HG03139 (cell line): Measurements from ENCODE around the gene ERRFI1.

Experiments used
- ATAC-seq: cut with Tn5 transposase; IDR thresholded peaks from one replicate; pipeline ENCODE4 v1.9.1; 2021; ENCODE audit not compliant: unreplicated experiment

ERRFI1 gene

DNA sequence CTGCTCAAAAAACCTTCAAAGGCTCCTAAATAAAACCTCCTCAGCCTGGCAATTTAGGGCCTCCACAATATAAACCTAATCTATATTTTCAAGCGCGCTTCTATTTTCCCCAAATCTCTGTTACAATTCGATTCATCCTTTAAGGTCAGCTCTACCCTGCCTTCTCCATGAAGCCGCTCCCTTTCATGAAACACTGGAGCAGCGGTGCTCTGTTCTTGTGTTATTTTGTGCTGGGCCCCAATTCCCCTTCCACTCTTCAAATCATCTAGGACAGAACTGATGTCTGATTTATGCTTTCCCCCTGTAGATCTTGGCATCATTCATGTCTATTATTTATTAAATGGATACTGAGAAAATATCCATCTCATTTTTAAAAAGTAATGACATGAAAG is 6.9 kb downstream of the ERRFI1 start:
- no peak for ATAC-seq

DNA sequence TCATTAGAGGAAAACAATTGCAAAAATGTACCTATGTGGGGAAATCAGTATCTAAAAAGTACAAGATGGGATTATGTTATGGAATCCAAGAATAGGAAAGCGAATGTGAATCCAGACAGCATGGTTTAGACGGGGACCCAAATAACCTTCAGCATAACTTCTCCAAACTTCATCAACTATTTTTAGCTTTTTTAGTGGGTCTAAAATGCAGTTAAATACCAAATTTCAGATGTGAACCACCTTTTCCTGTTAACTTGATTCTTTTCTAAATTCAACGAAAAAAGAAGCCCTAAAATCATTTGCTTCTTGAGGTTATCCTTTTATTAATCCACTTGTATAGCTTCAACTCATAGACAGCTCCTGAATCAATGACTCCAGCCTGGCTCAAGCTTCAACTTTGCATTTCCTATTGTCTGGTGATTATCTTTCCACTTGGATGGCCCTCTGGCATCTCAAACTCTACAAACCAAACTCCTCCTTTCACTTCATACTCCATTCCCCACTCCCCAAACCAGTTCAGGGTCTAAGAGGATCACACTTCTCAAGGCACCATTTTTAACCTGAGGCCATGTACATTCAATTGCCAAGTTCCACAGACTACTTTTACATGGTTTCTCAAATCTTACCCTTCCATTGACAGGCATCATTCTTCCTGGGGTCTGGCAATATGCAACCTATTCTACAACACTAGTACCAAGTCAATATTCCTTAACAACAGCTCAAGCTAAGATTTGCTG is 7.4 kb downstream of the ERRFI1 start:
- ATAC-seq: no peak

DNA sequence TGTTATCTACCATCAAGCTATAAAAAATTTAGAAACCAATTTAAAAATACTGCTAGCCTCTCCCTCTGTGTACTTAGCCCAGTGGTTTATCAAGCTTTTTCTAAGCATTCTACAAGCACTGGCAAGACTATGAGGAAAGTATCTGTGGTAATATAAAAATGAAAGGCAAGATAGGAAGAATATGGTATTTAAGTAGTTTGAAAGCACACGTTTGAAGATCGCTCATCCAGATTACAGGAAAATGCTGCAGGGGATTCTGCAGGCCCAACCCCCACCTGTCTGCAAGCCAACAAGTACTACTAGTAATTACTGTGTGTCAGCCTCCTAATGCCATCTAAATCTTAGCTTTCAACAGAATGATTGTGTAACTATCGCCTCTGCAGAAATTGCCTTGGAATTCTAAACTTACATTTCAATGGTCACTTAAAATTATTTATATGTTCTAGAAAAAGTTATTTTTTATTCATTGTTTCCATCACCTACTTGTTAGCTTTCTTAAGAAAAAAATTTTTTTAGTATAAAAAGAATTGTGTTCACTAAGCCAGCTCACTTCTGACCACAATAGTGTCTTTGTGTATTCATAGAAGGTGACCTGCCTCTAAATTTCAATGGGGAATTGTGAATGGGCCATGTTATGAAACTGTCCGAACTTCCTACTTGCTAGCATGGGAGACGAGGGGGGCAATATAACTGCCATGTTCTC is 8.5 kb downstream of the ERRFI1 start:
- no peak for ATAC-seq

DNA sequence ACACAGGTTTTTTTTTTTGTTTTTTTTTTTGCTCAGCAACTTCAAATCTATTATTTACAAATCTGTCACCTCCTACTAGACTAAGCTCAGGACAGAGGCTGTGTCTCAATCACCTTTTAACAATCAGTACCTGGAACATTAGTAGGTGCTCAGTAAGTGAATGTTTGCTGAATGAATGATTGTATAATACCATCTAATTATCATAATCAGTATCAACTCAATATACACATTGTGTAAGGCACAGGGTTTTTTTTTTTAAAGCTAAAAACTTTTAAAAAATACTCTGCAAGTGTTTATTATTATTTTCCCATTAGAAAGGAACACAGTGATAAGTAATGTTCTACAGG is 9.2 kb downstream of the ERRFI1 start:
- ATAC-seq: no peak

DNA sequence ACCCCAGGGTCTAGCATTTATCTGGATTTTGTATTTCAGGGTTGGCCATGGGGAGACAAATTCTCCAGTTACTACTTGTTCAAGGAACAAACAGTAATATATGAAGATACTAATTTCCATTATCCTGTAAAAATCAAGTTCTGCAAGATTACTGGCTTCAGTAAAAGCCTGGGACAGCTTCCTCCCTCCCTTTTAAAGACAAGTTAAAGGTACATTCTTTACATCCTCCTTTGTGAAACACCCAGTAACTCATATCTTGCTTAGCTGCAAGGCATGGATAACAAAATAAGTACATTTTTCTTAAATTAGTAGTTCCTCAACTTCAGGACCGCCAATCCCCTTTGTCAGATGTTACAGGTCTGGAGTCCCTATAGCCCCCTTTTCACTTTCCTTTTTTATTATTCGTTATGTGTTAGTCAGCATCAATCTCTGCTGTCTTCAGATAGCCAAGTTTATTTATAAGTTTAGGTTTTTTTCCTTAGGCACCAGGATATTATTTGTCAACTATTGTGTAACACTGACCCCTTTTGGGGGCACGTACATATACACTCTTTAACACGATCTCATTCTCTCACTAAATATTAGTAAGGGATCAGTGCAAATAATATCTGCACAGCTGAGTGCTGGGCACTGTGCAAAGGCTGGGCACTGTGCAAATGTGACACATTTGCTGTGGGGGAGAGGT is 9.8 kb downstream of the ERRFI1 start:
- ATAC-seq: no peak

DNA sequence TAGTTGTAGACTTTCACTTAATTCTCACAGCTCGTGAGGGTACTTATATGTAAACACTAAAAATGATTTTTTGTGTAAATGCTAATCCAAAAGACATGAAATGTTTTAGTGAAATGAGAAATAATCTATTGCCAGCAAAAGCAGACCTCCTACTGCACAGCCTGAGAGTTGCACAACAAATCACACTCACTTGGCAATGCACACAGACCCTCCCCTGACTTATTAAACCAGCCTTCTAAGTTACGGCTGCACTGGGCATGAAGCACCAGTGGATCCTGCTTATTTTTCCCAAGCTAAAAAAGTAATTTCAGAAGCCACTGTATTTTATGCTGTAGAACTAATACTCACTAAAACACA is 10.3 kb downstream of the ERRFI1 start:
- no peak for ATAC-seq

DNA sequence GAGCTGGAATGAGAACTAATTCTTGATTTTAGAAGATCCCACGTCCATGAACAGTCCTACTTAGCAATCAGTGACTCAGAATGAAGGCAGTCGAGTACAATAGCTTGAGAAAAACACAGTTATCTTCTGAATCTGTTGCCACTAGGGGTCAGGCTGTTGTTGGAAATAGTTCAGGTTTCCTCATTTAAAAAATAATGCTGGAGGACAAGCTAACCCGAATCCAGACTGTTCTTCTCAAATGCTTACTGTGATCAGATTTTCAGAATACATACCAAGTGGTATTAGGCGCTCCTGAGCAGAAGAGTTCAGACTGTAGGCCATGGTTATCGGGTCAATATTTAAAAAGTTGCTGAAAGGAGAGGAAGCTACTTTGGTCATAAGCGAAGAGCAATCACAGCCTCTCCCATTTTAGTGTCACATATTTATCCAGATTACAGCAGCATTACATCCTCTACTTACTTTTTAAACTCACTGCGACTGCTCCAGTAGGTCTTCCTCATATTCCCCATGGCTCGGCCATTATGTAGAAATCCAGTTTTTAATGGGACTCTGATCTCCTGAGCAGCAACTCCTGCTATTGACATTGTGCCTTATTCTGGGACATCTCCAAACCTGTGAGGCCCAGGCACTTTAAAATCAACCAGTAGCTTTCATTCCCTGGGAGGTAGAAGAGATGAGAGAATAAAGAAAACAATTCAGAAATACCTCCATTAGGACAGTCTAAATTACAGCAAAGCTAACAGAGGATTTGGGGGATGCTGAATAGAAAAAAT is 10.9 kb downstream of the ERRFI1 start:
- no peak for ATAC-seq

DNA sequence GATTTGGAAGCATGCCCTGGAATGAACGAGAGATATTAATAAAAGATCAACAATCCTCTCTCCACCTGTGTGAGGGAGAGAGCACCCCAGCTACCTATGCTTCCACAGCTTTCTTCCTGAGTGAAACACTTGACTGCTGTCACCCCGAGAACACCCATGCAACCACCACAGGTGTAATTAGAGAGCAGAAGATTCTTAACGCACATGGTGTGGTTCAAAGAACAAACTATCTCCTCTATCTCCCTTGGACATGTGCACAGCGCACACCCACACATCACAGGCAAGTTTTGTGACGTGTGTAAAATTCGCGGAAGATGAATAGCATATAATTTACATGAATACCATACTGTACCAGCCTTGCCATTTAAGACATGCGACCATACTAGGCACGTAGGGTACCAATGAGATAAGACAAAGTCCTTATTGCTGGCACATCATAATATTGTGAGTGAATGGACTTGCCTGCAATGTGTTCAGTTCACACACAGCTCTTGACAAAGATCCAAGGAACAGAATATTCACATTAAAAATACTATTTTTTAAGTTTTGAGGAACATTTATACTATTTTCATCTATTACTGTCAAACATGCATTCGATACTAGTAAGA is 11.6 kb downstream of the ERRFI1 start:
- ATAC-seq: no peak

DNA sequence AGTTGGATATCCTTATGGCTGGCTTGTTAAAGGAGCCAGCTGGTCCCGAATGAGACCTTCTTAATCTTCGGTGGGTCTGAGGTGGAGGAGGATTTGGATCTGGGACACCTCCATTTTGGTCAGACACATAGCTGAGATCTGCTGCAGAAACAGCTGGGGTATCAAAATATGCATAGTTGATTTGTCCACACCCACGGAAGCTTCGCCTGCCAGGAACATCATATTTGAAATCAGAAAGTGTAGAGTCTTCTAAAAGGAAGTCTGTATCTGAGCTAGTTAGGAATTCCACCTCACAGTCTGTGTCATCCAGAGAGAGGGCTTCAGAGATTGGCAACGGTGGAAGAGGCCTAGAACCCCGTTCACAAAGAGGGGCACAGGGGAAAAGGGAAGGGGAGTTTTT is 12.3 kb downstream of the ERRFI1 start:
- ATAC-seq: no peak

DNA sequence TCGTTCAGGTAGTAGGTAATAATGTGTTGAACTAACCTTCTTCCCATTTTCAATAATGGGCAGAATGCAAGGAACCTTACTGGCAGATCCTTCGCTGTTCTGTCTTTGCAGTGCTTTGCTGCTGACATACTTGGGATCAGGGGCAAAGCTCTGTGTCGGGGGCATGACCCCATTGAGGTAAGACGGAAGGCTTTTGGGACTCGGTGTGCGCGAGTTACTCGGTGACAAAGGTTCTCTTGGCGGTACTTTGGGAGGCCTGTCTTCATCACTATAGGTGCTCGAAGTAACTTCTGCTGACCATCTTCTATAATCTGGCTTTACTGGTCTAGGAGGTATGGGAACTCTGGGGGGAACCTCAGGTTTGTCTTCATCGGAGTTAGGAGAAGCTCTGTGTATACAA is 12.7 kb downstream of the ERRFI1 start:
- no peak for ATAC-seq

DNA sequence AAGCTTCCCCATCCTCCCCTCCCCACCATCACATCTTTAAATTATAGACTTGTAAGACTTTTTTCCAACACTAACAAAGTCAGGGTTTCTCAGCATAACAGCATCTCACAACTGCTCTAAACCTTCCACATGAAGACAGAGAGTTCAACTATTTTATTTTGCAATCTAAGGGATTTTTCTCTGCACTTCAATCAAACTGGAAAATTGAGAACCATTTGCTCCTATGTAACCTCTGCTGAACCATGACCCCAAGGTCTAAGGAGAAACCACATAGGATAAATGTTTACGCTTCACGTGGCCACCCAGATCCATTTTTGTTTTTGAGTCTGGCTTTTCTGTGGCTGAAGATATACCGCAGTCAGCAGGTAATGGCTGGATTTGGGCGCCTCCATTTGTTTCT is 13.2 kb downstream of the ERRFI1 start:
- no peak for ATAC-seq

DNA sequence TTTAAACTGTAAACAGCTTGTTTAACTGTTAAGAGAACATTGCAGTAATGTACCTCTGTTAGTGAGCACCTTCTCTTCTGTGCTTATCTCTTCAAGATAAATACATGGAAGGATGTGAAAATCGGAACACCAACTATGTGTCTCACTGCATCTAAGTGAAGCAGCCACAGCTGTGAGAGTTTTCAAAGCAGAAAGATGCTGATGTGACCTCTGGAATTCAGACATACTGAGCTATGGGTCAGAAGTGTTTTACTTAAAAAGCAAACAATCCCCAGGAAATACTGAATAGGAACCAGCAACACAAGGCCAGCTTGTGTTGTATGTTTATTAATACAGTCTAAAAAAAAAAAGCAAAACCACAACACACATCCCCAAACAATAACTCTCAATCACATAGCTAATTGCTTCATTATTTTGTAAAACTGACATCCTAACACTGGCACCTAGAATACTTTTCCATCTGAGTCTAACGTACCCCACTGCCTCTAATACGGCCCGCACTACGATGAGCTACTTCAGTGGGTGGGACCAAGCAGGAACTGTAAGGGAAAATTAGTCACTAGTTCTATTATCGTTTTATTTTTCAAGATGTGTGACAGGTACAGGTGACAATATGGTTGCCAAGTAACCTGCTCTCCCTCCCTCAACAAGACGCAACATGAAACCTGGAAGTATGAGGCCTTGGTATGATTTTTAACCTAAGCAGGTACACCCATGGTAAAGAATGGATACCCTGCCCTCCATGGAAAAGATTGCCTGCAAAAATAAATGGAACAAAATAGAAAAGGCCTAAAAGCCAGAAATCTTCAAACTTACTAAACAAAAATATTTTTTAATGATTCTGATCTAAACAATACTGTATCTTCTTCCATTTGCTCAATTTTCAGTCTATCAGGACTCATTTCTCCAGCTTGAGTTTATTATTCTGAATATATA is 13.9 kb downstream of the ERRFI1 start:
- ATAC-seq: no peak

DNA sequence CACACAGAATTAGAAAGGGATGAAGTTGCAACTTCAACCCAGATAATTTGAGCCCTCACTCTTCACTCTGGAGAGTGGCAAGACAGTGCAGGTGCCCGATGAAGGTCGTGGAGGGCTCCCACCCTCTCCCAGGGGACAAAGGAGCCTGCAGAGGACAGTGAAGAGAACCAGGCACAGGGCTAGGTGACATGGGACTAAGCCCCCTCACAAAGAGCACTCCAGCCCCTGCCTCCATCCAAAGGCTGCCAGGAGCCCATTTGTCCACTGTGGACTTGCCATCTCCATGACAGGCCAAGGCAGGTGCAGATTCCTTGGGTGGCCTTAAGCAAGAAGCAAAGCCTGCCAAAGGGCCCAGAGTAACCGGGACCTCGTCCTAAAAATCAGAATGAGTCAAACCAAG is 15.1 kb downstream of the ERRFI1 start:
- ATAC-seq: no peak

DNA sequence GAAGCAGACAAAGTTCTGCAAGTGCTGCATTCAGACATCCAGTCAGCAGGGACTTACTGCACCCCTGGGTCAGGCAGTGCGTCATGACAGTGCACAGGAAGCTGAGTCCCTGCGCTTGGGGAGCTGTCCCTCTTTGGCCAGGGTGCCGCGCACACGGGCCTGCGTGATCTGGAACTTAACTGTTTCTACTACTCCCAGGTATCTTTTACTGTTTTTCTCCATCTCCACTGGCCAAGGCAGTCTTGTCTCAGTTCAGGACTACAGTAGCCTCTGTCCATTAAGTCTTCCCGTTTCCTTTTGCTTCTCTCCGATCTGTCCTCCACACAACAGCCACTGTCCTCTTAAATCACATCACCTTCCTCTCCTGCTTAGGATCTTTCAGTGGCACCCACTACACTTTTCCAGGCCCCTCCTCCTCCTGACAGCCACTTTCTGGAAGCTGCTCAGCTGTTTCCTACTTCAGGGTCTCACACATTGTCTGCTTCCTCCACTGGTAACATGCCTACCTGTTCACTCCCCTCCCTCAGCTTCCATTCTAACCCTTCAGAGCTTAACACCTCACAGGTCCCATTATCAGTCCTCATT is 15.9 kb downstream of the ERRFI1 start:
- no peak for ATAC-seq

DNA sequence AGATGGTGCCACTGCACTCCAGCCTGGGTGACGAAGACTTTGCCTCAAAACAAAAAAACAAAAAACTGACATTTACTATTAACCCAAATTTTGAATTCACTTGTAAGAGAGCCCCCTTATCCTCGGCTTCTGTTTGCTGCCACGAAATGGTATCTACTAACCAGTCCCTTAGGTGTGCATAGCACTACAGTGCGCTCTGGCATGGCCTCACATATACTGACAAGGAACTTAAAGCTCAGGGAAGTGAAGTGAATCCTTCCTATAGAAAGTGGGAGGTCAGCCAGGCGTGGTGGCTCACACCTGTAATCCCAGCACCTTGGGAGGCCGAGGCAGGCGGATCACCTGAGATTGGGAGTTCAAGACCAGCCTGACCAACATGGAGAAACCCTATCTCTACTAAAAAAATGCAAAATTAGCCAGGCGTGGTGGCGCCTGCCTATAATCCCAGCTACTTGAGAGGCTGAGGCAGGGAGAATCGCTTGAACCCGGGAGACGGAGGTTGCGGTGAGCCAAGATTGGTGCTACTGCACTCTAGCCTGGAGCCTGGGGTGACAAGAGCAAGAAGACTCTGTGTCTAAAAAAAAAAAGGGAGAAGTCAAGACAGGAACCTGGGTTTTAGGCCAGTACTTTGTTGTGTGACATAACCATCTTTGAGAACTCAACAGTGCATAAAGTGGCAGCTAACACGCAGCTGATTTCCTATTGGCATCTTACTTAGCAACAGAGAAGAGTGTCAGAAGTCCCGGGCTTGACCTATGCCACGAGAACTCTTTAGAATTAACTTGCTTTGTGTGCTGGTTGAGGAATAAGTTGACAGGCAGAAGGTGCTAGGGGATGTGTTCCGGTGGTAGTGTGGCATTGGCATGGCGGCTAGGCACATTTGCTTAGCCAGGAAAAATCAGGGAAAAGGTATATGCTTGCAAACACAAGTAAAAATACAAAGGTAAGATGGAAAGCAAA is 16.8 kb downstream of the ERRFI1 start:
- ATAC-seq: no peak

DNA sequence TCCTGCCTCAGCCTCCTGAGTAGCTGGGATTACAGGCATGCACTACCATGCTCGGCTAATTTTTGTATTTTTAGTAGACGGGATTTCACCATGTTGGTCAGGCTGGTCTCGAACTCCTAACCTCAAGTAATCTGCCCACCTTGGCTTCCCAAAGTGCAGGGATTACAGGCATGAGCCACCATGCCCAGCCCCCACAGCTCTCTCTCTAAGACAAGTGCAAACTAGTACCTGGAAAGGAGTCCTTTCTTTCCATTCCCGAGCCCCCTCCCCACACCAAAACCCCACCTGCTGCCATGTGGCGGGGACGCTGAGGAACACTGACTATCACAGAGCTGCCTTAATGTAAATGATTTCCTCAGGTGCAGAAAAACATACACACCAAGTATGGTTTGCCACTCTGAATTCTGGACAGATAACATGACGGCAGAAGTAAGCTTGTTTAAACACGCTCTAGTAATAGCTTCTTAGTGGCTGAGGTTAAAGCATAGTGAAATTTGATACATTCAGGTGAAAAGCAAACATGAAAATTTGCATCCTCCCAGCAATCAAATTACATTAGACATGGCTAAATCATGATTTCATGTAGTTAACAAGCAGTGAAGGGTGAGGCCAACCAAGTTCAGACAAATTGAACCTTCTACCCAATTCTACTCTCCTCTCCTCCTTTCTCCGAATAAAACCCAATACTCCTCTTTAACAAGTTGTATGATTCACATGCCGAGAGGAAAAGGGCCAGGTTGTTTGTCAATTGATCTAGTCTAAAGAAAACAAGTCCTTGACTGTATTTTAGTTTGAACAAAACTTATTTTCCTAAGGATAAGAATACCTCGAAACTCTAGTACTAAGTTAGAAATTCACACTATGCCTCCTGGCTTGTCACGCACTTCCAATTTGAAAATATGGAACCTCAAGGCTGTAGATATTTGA is 19.8 kb downstream of the ERRFI1 start:
- no peak for ATAC-seq

DNA sequence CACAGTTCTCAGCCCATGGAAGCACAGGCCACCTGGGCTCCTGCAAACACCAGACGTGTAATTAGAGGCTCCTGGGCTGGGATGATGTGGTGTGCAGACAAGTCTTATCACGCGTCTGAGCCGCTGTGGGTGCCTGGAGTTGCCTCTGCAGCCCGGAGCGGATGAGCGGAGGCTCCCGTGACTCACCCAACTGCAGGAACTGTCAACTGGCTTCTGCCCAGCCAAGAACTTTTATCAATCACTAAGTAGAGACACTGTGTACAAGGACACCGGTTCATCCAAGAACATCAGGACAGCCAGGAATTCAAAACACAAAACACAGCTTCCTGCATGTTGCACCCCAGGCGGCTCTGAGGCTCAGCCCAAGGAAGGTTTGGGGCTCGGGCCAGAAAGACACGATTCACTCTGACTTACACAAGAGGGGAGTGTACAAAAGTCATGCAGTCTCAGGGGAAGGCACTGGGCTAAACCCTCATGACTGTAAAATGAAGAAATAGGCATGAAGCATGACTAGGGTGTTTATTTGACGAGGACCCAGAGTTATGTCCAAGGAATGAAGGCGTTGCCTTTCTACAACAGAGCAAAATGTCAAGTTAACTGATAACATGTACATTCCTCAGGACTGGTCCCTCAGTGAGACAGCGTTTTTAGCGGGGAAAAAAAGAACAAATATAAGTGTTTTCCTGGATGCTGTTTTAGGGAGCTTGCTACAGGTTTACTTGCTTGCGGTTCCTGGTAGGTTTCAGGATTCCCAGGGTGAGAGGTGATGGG is 21.1 kb downstream of the ERRFI1 start:
- ATAC-seq: no peak
